Hepatocyte (in vitro differentiated cells): ENCODE data around the gene GTPBP1.

ENCODE experiments used
- CTCF ChIP-seq: fragments of 200-600 bp; sonication (generic); IDR thresholded peaks from 2 replicates; pipeline ENCODE4 v1.5.1; 2016; ENCODE audit warnings: antibody characterized with exemption, mild to moderate bottlenecking; ENCODE audit not compliant: poor library complexity
- EZH2 ChIP-seq: fragments of 200-600 bp; sonication (generic); IDR thresholded peaks from 2 replicates; pipeline ENCODE4 v1.6.1; 2016; ENCODE audit warnings: antibody characterized with exemption, mild to moderate bottlenecking, borderline replicate concordance

GRCh38 chr22:38706901-38707195 is 1.1 kb downstream of the GTPBP1 start:
- TF ChIP-seq CTCF (no peak), EZH2 (no peak)
